Neutrophil (primary cell): ENCODE results near the gene BAIAP2L1.

Source experiments
- H3K27ac ChIP-seq: fragments of 200-600 bp; sonication (generic); 2 replicates; pipeline ENCODE4 v1.5.1; 2016; ENCODE audit warnings: mild to moderate bottlenecking, moderate library complexity
- H3K27me3 ChIP-seq: fragments of 200-600 bp; sonication (generic); 2 replicates; pipeline ENCODE4 v1.6.0; 2016; ENCODE audit warnings: mild to moderate bottlenecking
- H3K36me3 ChIP-seq: fragments of 200-600 bp; sonication (generic); 2 replicates; pipeline ENCODE4 v1.5.1; 2017
- H3K4me1 ChIP-seq, 2 experiments: fragments of 200-600 bp in 1 of 2; sonication (generic) in 1 of 2; 1 replicate in 1 of 2; 2 replicates in 1 of 2; pipeline versions ENCODE4 v1.5.1 to v1.6.1; 2013 to 2016; ENCODE audit warnings: low read depth in 1 of 2, low read length in 1 of 2, mild to moderate bottlenecking in 1 of 2, moderate library complexity in 1 of 2; ENCODE audit not compliant: control insufficient read depth in 1 of 2, insufficient read depth in 1 of 2
- H3K4me3 ChIP-seq, 2 experiments: fragments of 200-600 bp in 1 of 2; sonication (generic) in 1 of 2; 1 replicate in 1 of 2; 2 replicates in 1 of 2; pipeline ENCODE4 v1.5.1; 2013 to 2016; ENCODE audit warnings: low read depth in 1 of 2, low read length in 1 of 2, mild to moderate bottlenecking in 1 of 2, moderate library complexity in 1 of 2
- H3K9me3 ChIP-seq: fragments of 200-600 bp; sonication (generic); 2 replicates; pipeline ENCODE4 v1.5.1; 2016
- CTCF ChIP-seq: fragments of 200-600 bp; sonication (generic); IDR thresholded peaks from 2 replicates; pipeline ENCODE4 v1.5.1; 2016; ENCODE audit warnings: antibody characterized with exemption

The BAIAP2L1 gene

GRCh38 chr7:98266840-98267239 is 134.1 kb downstream of the BAIAP2L1 start:
- Histone ChIP-seq H3K27ac (no peak overlapping the region), H3K4me3 (no peak overlapping the region), H3K27me3 (no peaks in the 10 kb centered on the region), H3K4me1 (peaks cover 0 to 7% of the 10 kb centered on the region in 2 experiments), H3K36me3 (peaks cover 3% of the 10 kb centered on the region), H3K9me3 (no peaks in the 10 kb centered on the region)
- peak; percentile 22 for TF ChIP-seq CTCF

- TF ChIP-seq CTCF = no peak
- Histone ChIP-seq H3K4me3 (no peak overlapping the region), H3K27ac (no peak overlapping the region), H3K36me3 (peaks cover 12% of the 10 kb centered on the region), H3K4me1 (peaks cover 0 to 7% of the 10 kb centered on the region in 2 experiments), H3K27me3 (no peaks in the 10 kb centered on the region), H3K9me3 (no peaks in the 10 kb centered on the region)
Measured at GRCh38 chr7:98265841-98266271, 135.0 kb downstream of the BAIAP2L1 start.

GRCh38 chr7:98257701-98258100 is 143.2 kb downstream of the BAIAP2L1 start:
- no peak for TF ChIP-seq CTCF
- Histone ChIP-seq H3K36me3 (peaks cover 22% of the 10 kb centered on the region), H3K4me3 (no peak overlapping the region), H3K9me3 (no peaks in the 10 kb centered on the region), H3K27ac (no peak overlapping the region), H3K27me3 (no peaks in the 10 kb centered on the region), H3K4me1 (peaks cover 8 to 16% of the 10 kb centered on the region in 2 experiments)

- Histone ChIP-seq H3K27me3 (no peaks in the 10 kb centered on the region), H3K4me1 (peaks cover 17 to 26% of the 10 kb centered on the region in 2 experiments), H3K27ac (no peak overlapping the region), H3K4me3 (no peak overlapping the region), H3K9me3 (no peaks in the 10 kb centered on the region), H3K36me3 (peaks cover 20% of the 10 kb centered on the region)
- no peak for TF ChIP-seq CTCF
Measured at GRCh38 chr7:98256431-98256830, 144.5 kb downstream of the BAIAP2L1 start.

GRCh38 chr7:98254951-98255610 is 145.8 kb downstream of the BAIAP2L1 start:
- TF ChIP-seq CTCF = no peak
- Histone ChIP-seq H3K9me3 (no peaks in the 10 kb centered on the region), H3K4me3 (no peak overlapping the region), H3K36me3 (peaks cover 10% of the 10 kb centered on the region), H3K27ac (no peak overlapping the region), H3K4me1 (peaks cover 31 to 38% of the 10 kb centered on the region in 2 experiments), H3K27me3 (no peaks in the 10 kb centered on the region)
